DOHH2 (cell line): ENCODE measurements around the gene EFHD2.

Experiments
- EZH2phosphoT487 ChIP-seq: fragments of 200-600 bp; sonication (generic); IDR thresholded peaks from 2 replicates; pipeline ENCODE4 v1.6.1; 2017; ENCODE audit warnings: borderline replicate concordance, mild to moderate bottlenecking, antibody characterized with exemption, low read length, moderate library complexity, mixed read lengths
- TF ChIP-seq, protein P1 (sequence below): fragments of 200-600 bp; sonication (generic); IDR thresholded peaks from one replicate; pipeline ENCODE4 v1.5.1; 2014; ENCODE audit warnings: antibody characterized with exemption, mild to moderate bottlenecking, low read depth, low read length; ENCODE audit not compliant: poor library complexity, severe bottlenecking

DNA sequence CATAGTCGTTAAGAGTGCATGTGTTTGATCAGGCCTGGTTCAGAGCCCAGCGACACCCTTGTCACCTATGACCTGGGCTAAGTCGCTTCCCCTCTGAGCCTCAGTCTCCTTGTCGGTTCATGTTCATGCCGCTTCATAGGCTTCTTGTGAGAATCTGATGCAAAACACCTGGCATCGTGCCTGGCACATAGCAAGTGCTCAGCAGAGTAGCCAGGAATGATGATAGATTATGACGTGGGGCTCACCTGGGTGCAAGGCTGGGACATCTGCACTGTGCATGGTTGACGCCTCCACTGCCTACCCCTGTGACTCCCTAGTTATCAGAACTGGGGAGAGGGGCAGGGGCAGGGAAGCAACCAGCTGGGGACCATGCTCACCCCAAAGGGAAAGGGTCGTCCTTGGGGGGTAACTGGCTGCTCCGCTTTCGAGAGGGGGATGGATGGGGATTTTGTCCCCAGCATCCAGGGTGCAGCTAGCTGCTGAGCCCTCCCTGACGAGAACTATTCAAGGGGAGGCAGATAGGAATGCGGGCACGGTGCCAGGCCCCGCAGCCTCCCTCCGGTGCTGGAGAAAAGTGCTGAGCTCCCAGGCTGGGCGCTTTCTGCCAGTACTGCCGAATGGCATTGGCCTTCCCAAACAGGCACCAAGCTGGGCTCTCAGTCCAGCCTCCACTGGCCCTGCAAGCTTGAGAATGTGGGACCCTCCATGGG, 9.3 kb downstream of the EFHD2 start:
- TF ChIP-seq, protein P1, sequence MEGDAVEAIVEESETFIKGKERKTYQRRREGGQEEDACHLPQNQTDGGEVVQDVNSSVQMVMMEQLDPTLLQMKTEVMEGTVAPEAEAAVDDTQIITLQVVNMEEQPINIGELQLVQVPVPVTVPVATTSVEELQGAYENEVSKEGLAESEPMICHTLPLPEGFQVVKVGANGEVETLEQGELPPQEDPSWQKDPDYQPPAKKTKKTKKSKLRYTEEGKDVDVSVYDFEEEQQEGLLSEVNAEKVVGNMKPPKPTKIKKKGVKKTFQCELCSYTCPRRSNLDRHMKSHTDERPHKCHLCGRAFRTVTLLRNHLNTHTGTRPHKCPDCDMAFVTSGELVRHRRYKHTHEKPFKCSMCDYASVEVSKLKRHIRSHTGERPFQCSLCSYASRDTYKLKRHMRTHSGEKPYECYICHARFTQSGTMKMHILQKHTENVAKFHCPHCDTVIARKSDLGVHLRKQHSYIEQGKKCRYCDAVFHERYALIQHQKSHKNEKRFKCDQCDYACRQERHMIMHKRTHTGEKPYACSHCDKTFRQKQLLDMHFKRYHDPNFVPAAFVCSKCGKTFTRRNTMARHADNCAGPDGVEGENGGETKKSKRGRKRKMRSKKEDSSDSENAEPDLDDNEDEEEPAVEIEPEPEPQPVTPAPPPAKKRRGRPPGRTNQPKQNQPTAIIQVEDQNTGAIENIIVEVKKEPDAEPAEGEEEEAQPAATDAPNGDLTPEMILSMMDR = no peak
- no peak for TF ChIP-seq EZH2phosphoT487
